ENCODE measurements around the gene LRRC23. TPM values are rescaled to one million over a fixed set of nuclear protein-coding genes. Genes with fewer than 3 reads are reported as not detected.

Gene LRRC23
- total RNA-seq, 1 experiment from 2014 or later: 8.0 TPM

GRCh38 chr12:6915789-6916285, 11.2 kb downstream of the LRRC23 start:
- Histone ChIP-seq H3K9ac (ENCODE audit: low read length) (no peak overlapping the region), H3K4me2 (ENCODE audit: low read length) (peak overlapping the region; percentile 92), H3K4me1 (ENCODE audit: control insufficient read depth in 1 of 2, insufficient read depth in 2 of 2, low read length in 2 of 2) (peaks cover 15 to 29% of the 10 kb centered on the region in 2 experiments), H3K27me3 (ENCODE audit: insufficient read depth, low read length) (no peaks in the 10 kb centered on the region), H2AFZ (ENCODE audit: low read depth, low read length, poor library complexity, severe bottlenecking) (no peak overlapping the region), H3K9me2 (ENCODE audit: insufficient read depth) (no peaks in the 10 kb centered on the region), H4K20me1 (ENCODE audit: insufficient read depth) (no peaks in the 10 kb centered on the region), H3K4me3 (replicated peaks in 1 of 2; ENCODE audit: low read depth in 1 of 2, low read length in 2 of 2) (peak overlapping the region; percentile 79 to 81), H3K79me2 (ENCODE audit: insufficient read depth, low read length) (peaks cover 13% of the 10 kb centered on the region; the same call in 1 of the 2 replicates), H3K9me3 (ENCODE audit: control insufficient read depth in 1 of 2, insufficient read depth in 1 of 2, low read depth in 1 of 2, low read length in 2 of 2) (no peaks in the 10 kb centered on the region), H3K36me3 (ENCODE audit: control insufficient read depth in 1 of 2, insufficient read depth in 2 of 2, low read length in 2 of 2) (peaks cover 8 to 17% of the 10 kb centered on the region in 2 experiments), H3K27ac (ENCODE audit: low read depth, low read length) (peak overlapping the region; percentile 24; the same call in 1 of the 2 replicates)
- DNase-seq (ENCODE audit: low read depth, low spot score) (no peak), ATAC-seq (no peak)
- POLR2A ChIA-PET: no interaction called here
- intact Hi-C loops (cut with micrococcal nuclease): no loop called here
- CTCF ChIA-PET: interaction anchor here (1.4 kb wide), 1 partner anchor 22 kb away, joined by 3 read pairs; no protein-coding TSS in a partner anchor
- BruUV-seq (replicated peaks): no TSS peak
- RAD21 ChIA-PET (ENCODE audit: low non-redundant PET in 1 of 2, low total read pairs in 2 of 2, uncharacterized antibody in 2 of 2, unreplicated experiment in 2 of 2): no interaction called here
- TF ChIP-seq POLR2A (IDR thresholded peaks at IDR 0.05; ENCODE audit: borderline replicate concordance, extremely low read depth, insufficient read depth, insufficient read length) (no peak), EZH2 (IDR thresholded peaks at IDR 0.05) (no peak), YY1 (IDR thresholded peaks at IDR 0.05; ENCODE audit: extremely low read depth, insufficient replicate concordance, low read depth, low read length) (no peak), ELF1 (IDR thresholded peaks at IDR 0.05; ENCODE audit: borderline replicate concordance, low read depth) (no peak), FOSL1 (IDR thresholded peaks at IDR 0.05; ENCODE audit: low read depth) (no peak), ZBTB33 (IDR thresholded peaks at IDR 0.05; ENCODE audit: extremely low read depth, insufficient replicate concordance, low read length) (no peak), POLR2AphosphoS5 (IDR thresholded peaks at IDR 0.05; ENCODE audit: low read depth, low read length) (no peak), EZH2phosphoT487 (IDR thresholded peaks at IDR 0.05; ENCODE audit: borderline replicate concordance) (no peak), ZFX (IDR thresholded peaks at IDR 0.05) (no peak), CEBPB (IDR thresholded peaks at IDR 0.05; ENCODE audit: low read depth) (no peak), EGR1 (IDR thresholded peaks at IDR 0.05; ENCODE audit: low read depth) (no peak), SRF (IDR thresholded peaks at IDR 0.05; ENCODE audit: low read depth) (no peak)

All from HCT116 (cell line).